CD4-positive, alpha-beta T cell (primary cell): ENCODE results near the gene RPL4. TPM values are rescaled to one million over a fixed set of nuclear protein-coding genes. Genes with fewer than 3 reads are reported as not detected.

Experiments
- ATAC-seq: fragments of 200-7000 bp; cut with Tn5 transposase; one replicate; pipeline ENCODE4 v1.10.0; 2022; ENCODE audit warnings: mild to moderate bottlenecking; ENCODE audit not compliant: poor library complexity
- CTCF ChIA-PET: fragments of 350-600 bp; sonication (Branson Sonifier 250); formaldehyde crosslinking; loops from one replicate; lab custom pipeline; 2021; ENCODE audit warnings: antibody characterized with exemption, inconsistent platforms; lab: Charles Lee
- POLR2A ChIA-PET: fragments of 350-600 bp; sonication (Branson Sonifier 250); formaldehyde crosslinking; loops from one replicate; lab custom pipeline; 2021; ENCODE audit warnings: antibody characterized with exemption, inconsistent platforms; lab: Charles Lee
- DNase-seq, 14 experiments: peaks; one replicate each; pipeline ENCODE4 v3.0.0-alpha.2; 2013 to 2020; ENCODE audit warnings: mixed read lengths in 2 of 14
- H3K27ac ChIP-seq, 2 donors: one replicate each; pipeline versions ENCODE4 v1.5.1 to v1.7.0; 2013; ENCODE audit warnings: low read length in 2 of 2, low read depth in 1 of 2, mild to moderate bottlenecking in 1 of 2
- H3K27me3 ChIP-seq, 2 experiments: 1 replicate in 1 of 2; 2 replicates in 1 of 2; pipeline versions ENCODE4 v1.6.1 to v1.7.0; 2013; ENCODE audit warnings: low read length in 2 of 2, control low read depth in 1 of 2, mild to moderate bottlenecking in 1 of 2, moderate library complexity in 1 of 2; ENCODE audit not compliant: insufficient read depth in 2 of 2, control insufficient read depth in 1 of 2
- H3K36me3 ChIP-seq: one replicate; pipeline ENCODE4 v1.6.1; 2013; ENCODE audit warnings: low read length, control low read depth; ENCODE audit not compliant: insufficient read depth
- H3K4me1 ChIP-seq: one replicate; pipeline ENCODE4 v1.6.1; 2013; ENCODE audit warnings: low read length, control low read depth; ENCODE audit not compliant: insufficient read depth
- H3K4me3 ChIP-seq: one replicate; pipeline ENCODE4 v1.5.1; 2013; ENCODE audit warnings: mild to moderate bottlenecking, low read length, moderate library complexity
- H3K9me3 ChIP-seq, 2 experiments: 1 replicate in 1 of 2; 2 replicates in 1 of 2; pipeline versions ENCODE4 v1.6.1 to v1.7.0; 2013; ENCODE audit warnings: low read length in 2 of 2, mild to moderate bottlenecking in 2 of 2, control low read depth in 1 of 2, moderate library complexity in 1 of 2; ENCODE audit not compliant: control insufficient read depth in 1 of 2, insufficient read depth in 1 of 2
- H3K27ac Mint-ChIP-seq: one replicate; pipeline ENCODE4 v1.8.0; 2020; ENCODE audit warnings: mixed read lengths
- H3K27me3 Mint-ChIP-seq: one replicate; pipeline ENCODE4 v1.8.0; 2021; ENCODE audit warnings: mixed read lengths
- H3K36me3 Mint-ChIP-seq: one replicate; pipeline ENCODE4 v1.8.0; 2021; ENCODE audit warnings: low read depth, mixed read lengths
- H3K4me1 Mint-ChIP-seq: one replicate; pipeline ENCODE4 v1.8.0; 2021; ENCODE audit warnings: low read depth, mixed read lengths
- H3K4me3 Mint-ChIP-seq: one replicate; pipeline ENCODE4 v1.8.0; 2020; ENCODE audit warnings: mild to moderate bottlenecking, mixed read lengths
- H3K9me3 Mint-ChIP-seq: one replicate; pipeline ENCODE4 v1.8.0; 2020; ENCODE audit warnings: mixed read lengths
- CTCF ChIP-seq: fragments of 200-600 bp; IDR thresholded peaks from one replicate; pipeline ENCODE4 v1.8.0; 2022; ENCODE audit warnings: antibody characterized with exemption, mild to moderate bottlenecking
- intact Hi-C, 2 experiments: fragments of 100-400 bp; cut with DNase I in 1 of 2; cut with micrococcal nuclease in 1 of 2; formaldehyde crosslinking; loops; one replicate each; pipeline versions ENCODE4 v1.15.1 to v1.9.0; 2023 to 2025; cut with DNase I, micrococcal nuclease
- total RNA-seq, 174 experiments: library from RNA in 2 of 174; stranded (reverse) in 2 of 174; gene quantifications; one replicate each; pipeline ENCODE4 v1.2.3 and lab custom pipeline; 2021 to 2026

RPL4 gene
- total RNA-seq, 2 experiments from 2014 or later: 4,558 to 4,627 TPM

- H3K4me1 ChIP-seq: peaks cover 12% of the 10 kb centered on the region
- Mint-ChIP-seq H3K4me1 (peaks cover 22% of the 10 kb centered on the region), H3K9me3 (no peaks in the 10 kb centered on the region), H3K27me3 (no peaks in the 10 kb centered on the region), H3K4me3 (no peak overlapping the region), H3K27ac (no peak overlapping the region), H3K36me3 (peaks cover 77% of the 10 kb centered on the region)
- H3K27ac ChIP-seq: no peak overlapping the region
- CTCF ChIA-PET: interaction anchor here (2.0 kb wide), 1 partner anchor 105 kb away, joined by 9 read pairs; the partner anchor contains the start of gene MAP2K1
- H3K9me3 ChIP-seq: no peaks in the 10 kb centered on the region
- ATAC-seq (no peak), DNase-seq (no peak)
- H3K36me3 ChIP-seq: peaks cover 87% of the 10 kb centered on the region
- no peak for TF ChIP-seq CTCF
- intact Hi-C loops: no loop called here
- H3K27me3 ChIP-seq: no peaks in the 10 kb centered on the region
- POLR2A ChIA-PET: interaction anchor here (0.6 to 1.0 kb wide), 2 partner anchors 104 to 107 kb away, joined by 3 read pairs; no protein-coding TSS in a partner anchor
- no peak overlapping the region for H3K4me3 ChIP-seq
Observed at GRCh38 chr15:66491846-66492245, 12.8 kb downstream of the RPL4 start.

GRCh38 chr15:66489179-66489791, 15.4 kb downstream of the RPL4 start:
- Histone ChIP-seq H3K4me3 (no peak overlapping the region), H3K9me3 (no peaks in the 10 kb centered on the region), H3K27ac (no peak overlapping the region), H3K4me1 (no peaks in the 10 kb centered on the region), H3K36me3 (peaks cover 94% of the 10 kb centered on the region), H3K27me3 (no peaks in the 10 kb centered on the region)
- Mint-ChIP-seq H3K4me1 (peaks cover 5% of the 10 kb centered on the region), H3K36me3 (peaks cover 75% of the 10 kb centered on the region), H3K4me3 (no peak overlapping the region), H3K9me3 (no peaks in the 10 kb centered on the region), H3K27ac (peak overlapping the region; percentile 42), H3K27me3 (no peaks in the 10 kb centered on the region)
- intact Hi-C loops: no loop called here
- no peak for TF ChIP-seq CTCF
- ATAC-seq (no peak), DNase-seq (no peak)
- ChIA-PET CTCF (interaction anchor here (1.9 kb wide), 1 partner anchor 9 kb away, joined by 7 read pairs; the partner anchor contains the start of gene SNAPC5), POLR2A (interaction anchor here (0.6 kb wide), 1 partner anchor 16 kb away, joined by 3 read pairs; the partner anchor contains the start of genes RPL4 and ZWILCH)

GRCh38 chr15:66488525-66488924, 16.1 kb downstream of the RPL4 start:
- POLR2A ChIA-PET: no interaction called here
- no peak for DNase-seq
- no peak for TF ChIP-seq CTCF
- Mint-ChIP-seq H3K27me3 (no peaks in the 10 kb centered on the region), H3K36me3 (peaks cover 70% of the 10 kb centered on the region), H3K4me1 (no peaks in the 10 kb centered on the region), H3K27ac (peak overlapping the region; percentile 42), H3K4me3 (no peak overlapping the region), H3K9me3 (no peaks in the 10 kb centered on the region)
- ATAC-seq: no peak
- H3K4me3 ChIP-seq: no peak overlapping the region
- intact Hi-C loops: no loop called here
- H3K27me3 ChIP-seq: no peaks in the 10 kb centered on the region
- peaks cover 87% of the 10 kb centered on the region for H3K36me3 ChIP-seq
- H3K9me3 ChIP-seq: no peaks in the 10 kb centered on the region
- no peaks in the 10 kb centered on the region for H3K4me1 ChIP-seq
- CTCF ChIA-PET: interaction anchor here (1.0 to 1.9 kb wide), 2 partner anchors 10 kb away, joined by 3 to 7 read pairs; partner anchors contain the start of gene SNAPC5
- H3K27ac ChIP-seq: no peak overlapping the region
